HAP-1 (cell line): ENCODE measurements around the gene MLNR.

Experiments used
- DNase-seq, 2 experiments: peaks; one replicate each; pipeline ENCODE4 v3.0.0-alpha.2; 2016 to 2020; ENCODE audit warnings: low spot score in 2 of 2
- H3K27me3 ChIP-seq: fragments of 250-450 bp; sonication (Bioruptor Pico); 2 replicates; pipeline ENCODE4 v1.5.1; 2020; ENCODE audit warnings: low read depth, mild to moderate bottlenecking, moderate library complexity
- H3K36me3 ChIP-seq: fragments of 250-450 bp; sonication (Bioruptor Pico); replicated peaks from 2 replicates; pipeline ENCODE4 v1.5.1; 2020; ENCODE audit warnings: mild to moderate bottlenecking
- H3K4me1 ChIP-seq: fragments of 250-450 bp; sonication (Bioruptor Pico); 2 replicates; pipeline ENCODE4 v1.5.1; 2020; ENCODE audit warnings: mild to moderate bottlenecking
- H3K4me3 ChIP-seq: fragments of 250-450 bp; sonication (Bioruptor Pico); 2 replicates; pipeline ENCODE4 v1.5.1; 2020; ENCODE audit warnings: mild to moderate bottlenecking, moderate library complexity
- H3K9me3 ChIP-seq: fragments of 250-450 bp; sonication (Bioruptor Pico); 2 replicates; pipeline ENCODE4 v1.5.1; 2020; ENCODE audit warnings: mild to moderate bottlenecking, moderate library complexity
- in situ Hi-C: fragments of 300-500 bp; cut with MboI; formaldehyde crosslinking; loops from 3 replicates; pipeline ENCODE4 v1.14.3; 2020; ENCODE audit warnings: low sequenced_read_pairs, inconsistent platforms, mixed read lengths

The MLNR gene

DNA sequence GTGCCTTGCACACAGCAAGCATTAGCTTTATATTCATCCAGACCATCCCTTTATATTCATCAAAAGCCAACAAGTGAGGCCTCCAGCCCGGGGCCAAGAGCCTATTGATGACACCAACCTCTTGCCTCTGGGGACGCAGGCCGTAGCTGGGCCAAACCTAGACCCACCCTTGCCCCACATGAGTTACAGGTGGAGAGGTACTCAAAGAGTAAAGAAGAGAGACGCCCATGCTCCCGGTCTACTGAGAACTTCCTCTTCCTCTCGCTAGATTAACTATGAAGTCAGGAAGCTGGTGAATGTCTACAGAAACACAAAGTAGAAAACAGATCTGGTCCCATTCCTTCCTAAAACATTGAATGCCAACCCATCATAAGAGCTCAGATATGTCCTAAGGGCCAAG lies 3.8 kb upstream of the MLNR start:
- Histone ChIP-seq H3K36me3 (no peaks in the 10 kb centered on the region), H3K4me3 (no peak overlapping the region), H3K9me3 (no peaks in the 10 kb centered on the region), H3K27me3 (no peaks in the 10 kb centered on the region), H3K4me1 (peaks cover 10% of the 10 kb centered on the region)
- in situ Hi-C loops: no loop called here
- no peak for DNase-seq

GRCh38 chr13:49217962-49218492 lies 2.1 kb upstream of the MLNR start:
- Histone ChIP-seq H3K36me3 (no peaks in the 10 kb centered on the region), H3K9me3 (no peaks in the 10 kb centered on the region), H3K4me3 (no peak overlapping the region), H3K4me1 (peaks cover 10% of the 10 kb centered on the region), H3K27me3 (no peaks in the 10 kb centered on the region)
- in situ Hi-C loops: no loop called here
- no peak for DNase-seq

GRCh38 chr13:49218493-49219051 lies 1.6 kb upstream of the MLNR start:
- Histone ChIP-seq H3K36me3 (no peaks in the 10 kb centered on the region), H3K27me3 (no peaks in the 10 kb centered on the region), H3K4me1 (peaks cover 10% of the 10 kb centered on the region), H3K4me3 (no peak overlapping the region), H3K9me3 (no peaks in the 10 kb centered on the region)
- DNase-seq: peak; percentile 19 to 76
- in situ Hi-C loops: no loop called here

DNA sequence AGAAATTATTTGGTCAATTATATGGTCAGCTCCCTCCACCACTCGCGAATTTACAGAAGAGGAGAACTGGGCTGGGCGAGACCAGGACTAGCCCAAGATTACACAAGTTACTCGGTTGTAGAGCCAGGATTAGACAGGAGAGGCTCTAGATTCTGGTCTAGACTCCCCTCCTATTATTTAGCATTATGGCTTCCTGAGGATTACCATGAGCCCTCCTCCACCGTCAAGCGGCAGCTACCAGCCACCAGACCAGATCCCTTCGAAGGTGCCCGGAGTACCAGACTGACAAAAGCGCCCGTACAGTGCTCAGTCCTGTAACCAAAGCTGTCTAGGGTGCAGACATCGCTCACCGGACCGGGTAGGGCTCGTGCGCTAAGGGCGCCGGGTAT lies 497 bp upstream of the MLNR start:
- peaks cover 7% of the 10 kb centered on the region for H3K4me1 ChIP-seq
- in situ Hi-C loops: no loop called here
- H3K9me3 ChIP-seq: no peaks in the 10 kb centered on the region
- H3K4me3 ChIP-seq: no peak overlapping the region
- no peaks in the 10 kb centered on the region for H3K27me3 ChIP-seq
- H3K36me3 ChIP-seq: no peaks in the 10 kb centered on the region
- no peak for DNase-seq

GRCh38 chr13:49220856-49221589 lies 885 bp downstream of the MLNR start:
- H3K4me1 ChIP-seq: no peaks in the 10 kb centered on the region
- no peak overlapping the region for H3K4me3 ChIP-seq
- no peak for DNase-seq
- in situ Hi-C loops: no loop called here
- H3K9me3 ChIP-seq: no peaks in the 10 kb centered on the region
- H3K36me3 ChIP-seq: no peaks in the 10 kb centered on the region
- H3K27me3 ChIP-seq: no peaks in the 10 kb centered on the region

- Histone ChIP-seq H3K36me3 (no peaks in the 10 kb centered on the region), H3K4me3 (no peak overlapping the region), H3K9me3 (no peaks in the 10 kb centered on the region), H3K4me1 (no peaks in the 10 kb centered on the region), H3K27me3 (no peaks in the 10 kb centered on the region)
- DNase-seq: no peak
- in situ Hi-C loops: no loop called here
These were observed 1.4 kb downstream of the MLNR start for GRCh38 chr13:49221590-49221965.

DNA sequence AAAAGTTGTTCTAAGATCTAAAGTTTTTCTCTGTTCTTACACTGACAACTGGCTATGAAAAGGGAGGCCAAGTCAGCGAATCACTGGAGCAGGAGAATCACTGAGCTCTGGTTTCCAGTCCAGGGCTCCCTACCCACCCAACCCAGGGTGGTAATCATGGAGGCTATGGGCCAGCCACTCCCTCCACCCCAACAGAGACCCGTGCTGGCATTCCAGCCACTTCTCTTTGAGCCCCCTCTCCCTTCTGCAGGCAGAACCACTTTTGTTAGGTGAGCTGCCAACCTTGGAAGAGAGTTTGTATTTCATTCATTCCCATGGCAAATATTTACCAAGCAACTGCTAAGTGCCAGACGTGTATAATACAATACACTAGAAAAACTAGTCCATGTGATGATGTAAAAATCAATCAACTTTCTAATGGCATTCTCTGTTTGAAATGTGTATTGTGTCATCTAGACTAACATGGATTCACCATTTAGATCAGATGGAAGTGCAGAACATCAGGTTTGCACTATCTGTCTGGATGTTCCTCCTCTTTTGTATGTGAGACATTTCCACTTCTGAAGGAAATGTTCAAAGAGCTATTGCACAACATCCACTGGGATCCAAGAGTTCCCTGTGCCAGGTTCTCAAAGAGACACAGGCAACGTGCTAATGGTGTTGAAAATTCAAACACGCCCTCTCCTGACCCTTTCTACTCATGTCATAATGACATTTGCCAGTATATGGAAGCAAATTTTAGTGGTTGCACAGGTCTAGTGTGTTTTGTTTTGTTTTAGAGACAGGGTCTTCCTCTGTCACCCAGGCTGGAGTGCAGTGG lies 5.3 kb downstream of the MLNR start:
- in situ Hi-C loops: no loop called here
- no peak for DNase-seq
- no peaks in the 10 kb centered on the region for H3K27me3 ChIP-seq

GRCh38 chr13:49226613-49227012 lies 6.5 kb downstream of the MLNR start:
- in situ Hi-C loops: no loop called here
- Histone ChIP-seq H3K9me3 (no peaks in the 10 kb centered on the region), H3K4me1 (no peaks in the 10 kb centered on the region), H3K27me3 (no peaks in the 10 kb centered on the region), H3K36me3 (no peaks in the 10 kb centered on the region), H3K4me3 (no peak overlapping the region)
- DNase-seq: no peak

More for the DNA sequence above, 5.3 kb downstream of the MLNR start:
- no peaks in the 10 kb centered on the region for H3K4me1 ChIP-seq
- H3K4me3 ChIP-seq: no peak overlapping the region
- H3K36me3 ChIP-seq: no peaks in the 10 kb centered on the region
- H3K9me3 ChIP-seq: no peaks in the 10 kb centered on the region

- no peaks in the 10 kb centered on the region for H3K27me3 ChIP-seq
- no peaks in the 10 kb centered on the region for H3K36me3 ChIP-seq
- H3K4me3 ChIP-seq: no peak overlapping the region
- in situ Hi-C loops: no loop called here
- H3K4me1 ChIP-seq: no peaks in the 10 kb centered on the region
- no peak for DNase-seq
- no peaks in the 10 kb centered on the region for H3K9me3 ChIP-seq
These were observed 14.6 kb downstream of the MLNR start for GRCh38 chr13:49234741-49235140.

- H3K4me1 ChIP-seq: no peaks in the 10 kb centered on the region
- no peaks in the 10 kb centered on the region for H3K36me3 ChIP-seq
- DNase-seq: no peak
- H3K27me3 ChIP-seq: no peaks in the 10 kb centered on the region
- no peaks in the 10 kb centered on the region for H3K9me3 ChIP-seq
- no peak overlapping the region for H3K4me3 ChIP-seq
- in situ Hi-C loops: no loop called here
These were observed 15.8 kb downstream of the MLNR start for GRCh38 chr13:49235856-49236431.

DNA sequence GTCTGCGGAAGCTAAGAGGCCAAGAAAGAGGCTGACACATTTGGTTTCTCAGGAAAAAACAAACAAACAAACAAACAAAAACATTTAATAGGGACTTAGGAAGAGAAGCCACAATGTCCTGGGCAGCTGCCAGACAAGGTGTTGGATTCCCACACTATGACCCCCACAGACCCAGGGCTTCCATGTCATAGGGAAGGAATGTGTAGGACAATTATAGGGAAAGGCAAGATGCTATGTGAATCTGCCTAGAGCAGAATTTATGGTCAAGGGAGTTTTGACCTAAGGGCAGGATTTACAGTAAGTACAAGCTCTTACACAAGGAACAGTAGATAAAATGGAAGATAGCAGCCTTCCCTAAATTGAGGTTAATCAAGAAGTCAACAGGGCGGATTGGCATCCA lies 18.5 kb downstream of the MLNR start:
- H3K9me3 ChIP-seq: no peaks in the 10 kb centered on the region
- no peaks in the 10 kb centered on the region for H3K36me3 ChIP-seq
- in situ Hi-C loops: no loop called here
- no peaks in the 10 kb centered on the region for H3K27me3 ChIP-seq
- no peak for DNase-seq
- H3K4me1 ChIP-seq: no peaks in the 10 kb centered on the region
- no peak overlapping the region for H3K4me3 ChIP-seq

DNA sequence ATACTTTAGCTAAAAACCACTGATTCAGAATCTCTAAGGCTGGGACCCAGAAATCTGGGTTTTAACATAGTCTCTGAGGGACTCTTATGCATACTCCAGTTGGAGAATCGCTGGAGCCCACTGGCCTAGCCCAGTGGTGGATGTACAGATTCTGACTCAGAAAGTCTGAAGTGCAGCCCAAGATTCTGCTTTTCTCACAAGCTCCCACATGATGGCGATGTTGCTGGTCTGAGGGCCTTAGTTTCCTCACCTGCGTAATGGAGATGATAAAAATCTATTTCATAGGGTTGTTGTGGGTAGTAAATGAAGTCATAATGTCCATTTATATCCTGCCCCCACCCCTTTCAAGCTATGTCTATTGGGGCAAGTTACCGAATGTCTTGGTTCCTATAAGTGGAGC lies 19.9 kb downstream of the MLNR start:
- no peaks in the 10 kb centered on the region for H3K9me3 ChIP-seq
- H3K4me3 ChIP-seq: no peak overlapping the region
- in situ Hi-C loops: no loop called here
- DNase-seq: peak; percentile 24 to 51
- no peaks in the 10 kb centered on the region for H3K36me3 ChIP-seq
- no peaks in the 10 kb centered on the region for H3K4me1 ChIP-seq
- H3K27me3 ChIP-seq: no peaks in the 10 kb centered on the region

DNA sequence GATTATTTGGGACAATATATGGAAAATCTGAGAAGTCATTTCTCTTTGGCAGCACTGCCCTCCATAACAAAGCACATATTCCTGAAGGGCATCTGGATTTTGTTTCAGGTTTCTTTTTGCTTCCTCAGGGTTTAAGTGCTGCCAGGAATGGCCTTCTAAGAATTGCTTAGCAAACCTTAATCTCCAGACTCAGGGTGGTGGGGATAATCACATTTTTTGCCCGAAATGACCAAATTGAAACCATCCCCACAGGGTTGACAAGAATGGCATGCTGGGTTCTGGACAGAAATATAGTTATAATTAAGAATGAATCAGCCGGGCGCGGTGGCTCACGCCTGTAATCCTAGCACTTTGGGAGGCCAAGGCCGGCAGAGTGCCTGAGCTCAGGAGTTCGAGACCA lies 21.2 kb downstream of the MLNR start:
- DNase-seq: no peak
- H3K4me1 ChIP-seq: no peaks in the 10 kb centered on the region
- in situ Hi-C loops: no loop called here
- no peak overlapping the region for H3K4me3 ChIP-seq
- no peaks in the 10 kb centered on the region for H3K27me3 ChIP-seq
- no peaks in the 10 kb centered on the region for H3K36me3 ChIP-seq
- H3K9me3 ChIP-seq: no peaks in the 10 kb centered on the region

DNA sequence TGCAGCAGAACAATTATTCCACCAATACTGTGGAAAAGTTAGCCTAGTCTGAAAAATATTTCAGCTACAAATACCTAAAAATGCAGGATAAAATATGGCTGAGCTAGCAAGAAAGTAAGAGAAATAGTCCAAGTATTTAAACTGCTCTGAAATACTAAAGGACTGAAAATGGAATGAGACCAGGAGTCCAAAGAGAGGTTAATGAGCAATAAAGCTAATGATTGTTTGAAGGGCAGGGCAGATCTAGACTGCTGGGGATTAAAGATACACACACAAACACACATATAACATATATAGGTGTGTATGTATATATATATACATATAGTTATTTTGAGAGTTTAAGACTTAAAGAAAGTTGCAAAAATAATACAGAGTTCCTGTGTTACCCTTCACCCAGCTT lies 25.0 kb downstream of the MLNR start:
- Histone ChIP-seq H3K4me1 (peaks cover 11% of the 10 kb centered on the region), H3K9me3 (no peaks in the 10 kb centered on the region), H3K4me3 (no peak overlapping the region), H3K36me3 (peaks cover 2% of the 10 kb centered on the region; the same call in 1 of the 2 replicates), H3K27me3 (no peaks in the 10 kb centered on the region)
- no peak for DNase-seq
- in situ Hi-C loops: no loop called here
